B cell (primary cell): Measurements from ENCODE around the gene C1QTNF12. TPM values are rescaled to one million over a fixed set of nuclear protein-coding genes. Genes with fewer than 3 reads are reported as not detected.
A peak's percentile ranks its signal among the peaks of the same experiment; 100 is the strongest.

Experiments used
- ATAC-seq: fragments of 200-7000 bp; cut with Tn5 transposase; one replicate; pipeline ENCODE4 v1.10.0; 2021; ENCODE audit warnings: low read depth, mild to moderate bottlenecking, moderate number of reproducible peaks, moderate library complexity
- CTCF ChIA-PET: fragments of 350-600 bp; sonication (Branson Sonifier 250); formaldehyde crosslinking; loops from one replicate; lab custom pipeline; 2021; ENCODE audit warnings: antibody characterized with exemption, inconsistent platforms; lab: Charles Lee
- POLR2A ChIA-PET: fragments of 350-600 bp; sonication (Branson Sonifier 250); formaldehyde crosslinking; loops from one replicate; lab custom pipeline; 2021; ENCODE audit warnings: antibody characterized with exemption; lab: Charles Lee
- DNase-seq: peaks from one replicate; pipeline ENCODE4 v3.0.0; 2013
- H2AFZ ChIP-seq: 2 replicates; pipeline ENCODE4 v1.6.1; 2012; ENCODE audit warnings: mild to moderate bottlenecking, low read depth, low read length; ENCODE audit not compliant: insufficient read depth, poor library complexity, severe bottlenecking
- H3K27ac ChIP-seq, 2 donors: 1 replicate in 1 of 2; 2 replicates in 1 of 2; pipeline ENCODE4 v1.5.1; 2012 to 2013; ENCODE audit warnings: low read length in 2 of 2, mild to moderate bottlenecking in 2 of 2, moderate library complexity in 1 of 2
- H3K27me3 ChIP-seq, 4 experiments: fragments of 200-600 bp in 1 of 4; sonication (generic) in 1 of 4; replicated peaks in 1 of 4; 1 replicate in 2 of 4; 2 replicates in 2 of 4; pipeline versions ENCODE4 v1.6.1 to v1.7.0; 2013 to 2016; ENCODE audit warnings: low read length in 3 of 4, mild to moderate bottlenecking in 2 of 4, mixed read lengths in 1 of 4, moderate library complexity in 1 of 4; ENCODE audit not compliant: insufficient read depth in 4 of 4, control insufficient read depth in 3 of 4; ENCODE audit errors: control extremely low read depth in 1 of 4
- H3K36me3 ChIP-seq, 2 experiments: replicated peaks in 1 of 2; 1 replicate in 1 of 2; 2 replicates in 1 of 2; pipeline versions ENCODE4 v1.6.1 to v1.7.1; 2013; ENCODE audit warnings: low read length in 1 of 2; ENCODE audit not compliant: insufficient read depth in 2 of 2, control insufficient read depth in 1 of 2; ENCODE audit errors: control extremely low read depth in 1 of 2, extremely low read depth in 1 of 2
- H3K4me1 ChIP-seq, 2 donors: fragments of 200-600 bp in 1 of 2; sonication (generic) in 1 of 2; 1 replicate in 1 of 2; 2 replicates in 1 of 2; pipeline versions ENCODE4 v1.5.1 to v1.6.1; 2013 to 2017; ENCODE audit warnings: low read length in 2 of 2; ENCODE audit not compliant: control insufficient read depth in 2 of 2, insufficient read depth in 2 of 2
- H3K4me2 ChIP-seq: replicated peaks from 2 replicates; pipeline ENCODE3; 2012; ENCODE audit warnings: mild to moderate bottlenecking, low read depth, low read length; ENCODE audit not compliant: poor library complexity, severe bottlenecking
- H3K4me3 ChIP-seq, 5 experiments: fragments of 200-600 bp in 1 of 5; sonication (generic) in 1 of 5; 1 replicate in 3 of 5; 2 replicates in 2 of 5; pipeline versions ENCODE4 v1.5.1 to v1.7.0; 2011 to 2016; ENCODE audit warnings: low read length in 4 of 5, mild to moderate bottlenecking in 4 of 5, low read depth in 2 of 5, control low read depth in 1 of 5, moderate library complexity in 1 of 5; ENCODE audit not compliant: insufficient read depth in 1 of 5; ENCODE audit errors: control extremely low read depth in 1 of 5, extremely low read depth in 1 of 5
- H3K79me2 ChIP-seq: fragments of 200-600 bp; sonication (generic); one replicate; pipeline ENCODE4 v1.6.0; 2016; ENCODE audit warnings: low read length; ENCODE audit not compliant: control insufficient read depth, insufficient read depth
- H3K9ac ChIP-seq: fragments of 200-600 bp; sonication (generic); 2 replicates; pipeline ENCODE4 v1.6.1; 2017; ENCODE audit warnings: mild to moderate bottlenecking, low read length, moderate library complexity
- H3K9me3 ChIP-seq, 3 donors: one replicate each; pipeline versions ENCODE4 v1.6.1 to v1.7.1; 2013; ENCODE audit warnings: low read length in 2 of 3; ENCODE audit not compliant: control insufficient read depth in 2 of 3, insufficient read depth in 1 of 3; ENCODE audit errors: control extremely low read depth in 1 of 3
- H4K20me1 ChIP-seq: 2 replicates; pipeline ENCODE4 v1.6.0; 2012; ENCODE audit warnings: mild to moderate bottlenecking, low read length; ENCODE audit not compliant: insufficient read depth, control insufficient read depth, poor library complexity, severe bottlenecking
- H3K27ac Mint-ChIP-seq: one replicate; pipeline ENCODE4 v1.8.0; 2021; ENCODE audit warnings: mixed read lengths
- H3K27me3 Mint-ChIP-seq: one replicate; pipeline ENCODE4 v1.8.0; 2021; ENCODE audit warnings: mixed read lengths
- H3K4me1 Mint-ChIP-seq: one replicate; pipeline ENCODE4 v1.8.0; 2021; ENCODE audit warnings: mixed read lengths
- H3K4me3 Mint-ChIP-seq: one replicate; pipeline ENCODE4 v1.8.0; 2021; ENCODE audit warnings: mixed read lengths
- H3K9me3 Mint-ChIP-seq: one replicate; pipeline ENCODE4 v1.8.0; 2022; ENCODE audit warnings: mixed read lengths; ENCODE audit not compliant: insufficient read depth
- EZH2 ChIP-seq: IDR thresholded peaks from 2 replicates; pipeline ENCODE4 v1.6.1; 2012; ENCODE audit warnings: borderline replicate concordance, low read depth, mild to moderate bottlenecking, moderate library complexity, low read length; ENCODE audit not compliant: insufficient read depth, poor library complexity, severe bottlenecking
- WGBS: methylation state at CpG from one replicate; pipeline ENCODE4 v1.1.5; 2013; ENCODE audit warnings: missing lambda C conversion rate; ENCODE audit not compliant: insufficient coverage; 5-methylcytosine and 5-hydroxymethylcytosine counted together
- intact Hi-C: fragments of 100-400 bp; cut with micrococcal nuclease; formaldehyde crosslinking; loops from one replicate; pipeline ENCODE4 v1.10.0; 2022
- polyA plus RNA-seq: library from polyadenylated mRNA; depleted of rRNA; stranded (reverse); fragments of >200 nt; gene quantifications from 2 replicates; pipeline ENCODE4 v1.2.3, GENCODE V29; 2012
- total RNA-seq, 2 donors: library from RNA; stranded (reverse); fragments of 120-200 nt in 1 of 2; gene quantifications; 1 replicate in 1 of 2; 2 replicates in 1 of 2; pipeline versions ENCODE4 v1.2.3 to v1.2.4, GENCODE V29; 2013 to 2022
- TF ChIP-seq, protein P1 (sequence below): fragments of 200-600 bp; IDR thresholded peaks from one replicate; pipeline ENCODE4 v1.8.0; 2022; ENCODE audit warnings: antibody characterized with exemption, mild to moderate bottlenecking

The C1QTNF12 gene
- total and polyA plus RNA-seq, 2 donors (not counting 1 experiment from before 2014, with no cell fraction given), result 1.2 to 3.2 TPM

DNA sequence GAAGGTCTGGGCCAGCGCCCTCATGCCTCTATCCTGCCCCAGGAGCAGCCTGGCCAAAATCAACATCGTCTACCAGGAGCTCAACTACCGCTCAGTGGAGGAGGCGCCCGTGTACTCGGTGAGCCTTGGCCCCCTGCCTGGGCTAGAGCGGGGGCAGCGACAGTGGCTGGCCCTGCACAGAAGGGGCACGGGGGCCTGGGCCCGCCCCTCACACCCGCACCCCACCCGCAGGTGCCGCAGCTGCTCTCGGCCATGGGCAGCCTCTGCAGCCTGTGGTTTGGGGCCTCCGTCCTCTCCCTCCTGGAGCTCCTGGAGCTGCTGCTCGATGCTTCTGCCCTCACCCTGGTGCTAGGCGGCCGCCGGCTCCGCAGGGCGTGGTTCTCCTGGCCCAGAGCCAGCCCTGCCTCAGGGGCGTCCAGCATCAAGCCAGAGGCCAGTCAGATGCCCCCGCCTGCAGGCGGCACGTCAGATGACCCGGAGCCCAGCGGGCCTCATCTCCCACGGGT lies 44.6 kb upstream of the C1QTNF12 start:
- Histone ChIP-seq H3K27me3 (no peaks in the 10 kb centered on the region), H2AFZ (no peak overlapping the region), H3K36me3 (no peaks in the 10 kb centered on the region), H3K4me1 (peaks cover 0 to 16% of the 10 kb centered on the region in 2 donors), H3K4me2 (peak overlapping the region; percentile 20), H4K20me1 (no peaks in the 10 kb centered on the region), H3K79me2 (no peaks in the 10 kb centered on the region), H3K27ac (no peak overlapping the region), H3K9me3 (no peaks in the 10 kb centered on the region), H3K9ac (no peak overlapping the region), H3K4me3 (no peak overlapping the region)
- ChIA-PET CTCF (interaction anchor here (1.0 to 4.3 kb wide), 23 partner anchors 8 to 310 kb away, joined by 3 to 118 read pairs (median 6); partner anchors contain the start of genes PERM1 and UBE2J2), POLR2A (interaction anchor here (1.0 to 1.9 kb wide), 2 partner anchors 10 to 169 kb away, joined by 3 to 8 read pairs; no protein-coding TSS in a partner anchor)
- Mint-ChIP-seq H3K9me3 (no peaks in the 10 kb centered on the region), H3K27me3 (no peaks in the 10 kb centered on the region), H3K4me3 (no peak overlapping the region), H3K27ac (no peak overlapping the region), H3K4me1 (peaks cover 11% of the 10 kb centered on the region)
- ATAC-seq (no peak), DNase-seq (no peak)
- 89% methylated on average over 27 of the region's 28 CpGs for WGBS
- intact Hi-C loops, result loop anchor here (2.0 kb wide), 1 partner anchor 306 kb away; no protein-coding TSS in a partner anchor
- TF ChIP-seq, protein P1, sequence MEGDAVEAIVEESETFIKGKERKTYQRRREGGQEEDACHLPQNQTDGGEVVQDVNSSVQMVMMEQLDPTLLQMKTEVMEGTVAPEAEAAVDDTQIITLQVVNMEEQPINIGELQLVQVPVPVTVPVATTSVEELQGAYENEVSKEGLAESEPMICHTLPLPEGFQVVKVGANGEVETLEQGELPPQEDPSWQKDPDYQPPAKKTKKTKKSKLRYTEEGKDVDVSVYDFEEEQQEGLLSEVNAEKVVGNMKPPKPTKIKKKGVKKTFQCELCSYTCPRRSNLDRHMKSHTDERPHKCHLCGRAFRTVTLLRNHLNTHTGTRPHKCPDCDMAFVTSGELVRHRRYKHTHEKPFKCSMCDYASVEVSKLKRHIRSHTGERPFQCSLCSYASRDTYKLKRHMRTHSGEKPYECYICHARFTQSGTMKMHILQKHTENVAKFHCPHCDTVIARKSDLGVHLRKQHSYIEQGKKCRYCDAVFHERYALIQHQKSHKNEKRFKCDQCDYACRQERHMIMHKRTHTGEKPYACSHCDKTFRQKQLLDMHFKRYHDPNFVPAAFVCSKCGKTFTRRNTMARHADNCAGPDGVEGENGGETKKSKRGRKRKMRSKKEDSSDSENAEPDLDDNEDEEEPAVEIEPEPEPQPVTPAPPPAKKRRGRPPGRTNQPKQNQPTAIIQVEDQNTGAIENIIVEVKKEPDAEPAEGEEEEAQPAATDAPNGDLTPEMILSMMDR, result no peak
- no peak for TF ChIP-seq EZH2

DNA sequence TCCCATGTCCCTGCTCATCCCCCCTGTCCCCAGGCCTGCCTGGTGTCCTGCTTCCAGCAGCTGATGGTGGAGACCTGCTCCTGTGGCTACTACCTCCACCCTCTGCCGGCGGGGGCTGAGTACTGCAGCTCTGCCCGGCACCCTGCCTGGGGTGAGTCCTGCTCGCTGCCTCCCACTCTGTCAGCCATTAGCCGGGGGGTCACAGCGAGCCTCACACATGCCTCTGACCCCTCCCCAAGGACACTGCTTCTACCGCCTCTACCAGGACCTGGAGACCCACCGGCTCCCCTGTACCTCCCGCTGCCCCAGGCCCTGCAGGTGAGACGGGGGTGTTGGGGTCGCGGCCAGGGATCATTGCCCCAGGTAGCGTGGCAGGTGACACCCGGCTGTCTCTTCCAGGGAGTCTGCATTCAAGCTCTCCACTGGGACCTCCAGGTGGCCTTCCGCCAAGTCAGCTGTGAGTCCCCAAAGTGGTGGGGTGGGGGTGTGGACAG lies 43.8 kb upstream of the C1QTNF12 start:
- H2AFZ ChIP-seq, result no peak overlapping the region
- H3K27ac Mint-ChIP-seq, result no peak overlapping the region
- WGBS, result 64% methylated on average over 15 of the region's 15 CpGs
- no peaks in the 10 kb centered on the region for H3K27me3 Mint-ChIP-seq
- ATAC-seq (peak; percentile 76), DNase-seq (peak; percentile 76)
- H3K4me3 ChIP-seq, result no peak overlapping the region
- H3K9me3 ChIP-seq, result no peaks in the 10 kb centered on the region
- ChIA-PET CTCF (interaction anchor here (0.6 to 4.3 kb wide), 11 partner anchors 13 to 306 kb away, joined by 3 to 118 read pairs (median 5); partner anchors contain the start of genes C1orf159 and UBE2J2), POLR2A (interaction anchor here (0.5 to 1.9 kb wide), 2 partner anchors 115 to 168 kb away, joined by 4 to 8 read pairs; no protein-coding TSS in a partner anchor)
- intact Hi-C loops, result loop anchor here (2.0 kb wide), 1 partner anchor 305 kb away; no protein-coding TSS in a partner anchor
- TF ChIP-seq, protein P1, result peak; percentile 64
- no peak for TF ChIP-seq EZH2
- H3K9me3 Mint-ChIP-seq, result no peaks in the 10 kb centered on the region
- no peaks in the 10 kb centered on the region for H4K20me1 ChIP-seq
- H3K4me3 Mint-ChIP-seq, result no peak overlapping the region
- H3K4me1 Mint-ChIP-seq, result peaks cover 11% of the 10 kb centered on the region
- H3K27me3 ChIP-seq, result no peaks in the 10 kb centered on the region
- no peaks in the 10 kb centered on the region for H3K79me2 ChIP-seq
- H3K27ac ChIP-seq, result no peak overlapping the region
- H3K9ac ChIP-seq, result no peak overlapping the region
- no peaks in the 10 kb centered on the region for H3K36me3 ChIP-seq
- peaks cover 0 to 16% of the 10 kb centered on the region in 2 donors for H3K4me1 ChIP-seq
- no peak overlapping the region for H3K4me2 ChIP-seq
